ENCODE results near the gene SLC14A1.

- TF ChIP-seq CTCF (IDR thresholded peaks at IDR 0.05) (no peak), POLR2A (IDR thresholded peaks at IDR 0.05) (no peak), POLR2AphosphoS5 (IDR thresholded peaks at IDR 0.05) (no peak), EP300 (IDR thresholded peaks at IDR 0.05) (no peak)
Observed at GRCh38 chr18:45755934-45756333, 32.0 kb downstream of the SLC14A1 start.

All from suprapubic skin (tissue), 4 donors.